ENCODE data around the gene MAGOH.
"Not testable (repeated sequence)": the region's sequence is repeated elsewhere in the genome, so short reads cannot be mapped to it uniquely, and the experiment has no call there.

The MAGOH gene

GRCh38 chr1:53238197-53239155 lies at the start of gene MAGOH:
Gene MAGOH, minus strand, starts transcription at chr1:53238518. Its CDS starts 70 bp downstream, at chr1:53238448.
- DNase-seq, result peak; percentile 96

DNA sequence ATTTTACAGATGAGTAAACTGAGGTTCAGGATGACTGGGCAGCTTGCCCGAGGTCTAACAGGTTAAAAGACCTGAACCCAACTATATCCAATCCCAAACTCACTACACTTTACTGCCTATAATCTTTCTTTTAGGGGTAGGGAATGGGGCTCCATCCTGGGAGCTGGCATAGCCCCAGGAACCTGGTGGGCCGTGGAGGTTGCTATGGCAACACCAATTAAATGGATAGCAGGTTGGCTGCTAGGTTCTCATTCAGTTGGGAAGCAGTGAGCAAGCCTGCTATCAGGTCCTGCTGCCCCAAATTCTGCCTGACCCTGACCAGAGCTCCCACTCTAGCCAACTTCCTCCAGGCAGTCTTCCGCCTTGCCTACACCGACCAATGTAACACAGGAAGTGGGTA lies 48.6 kb upstream of the MAGOH start:
- peak; percentile 39 for DNase-seq

GRCh38 chr1:53285969-53286760 lies 47.8 kb upstream of the MAGOH start:
- no peak for DNase-seq

DNA sequence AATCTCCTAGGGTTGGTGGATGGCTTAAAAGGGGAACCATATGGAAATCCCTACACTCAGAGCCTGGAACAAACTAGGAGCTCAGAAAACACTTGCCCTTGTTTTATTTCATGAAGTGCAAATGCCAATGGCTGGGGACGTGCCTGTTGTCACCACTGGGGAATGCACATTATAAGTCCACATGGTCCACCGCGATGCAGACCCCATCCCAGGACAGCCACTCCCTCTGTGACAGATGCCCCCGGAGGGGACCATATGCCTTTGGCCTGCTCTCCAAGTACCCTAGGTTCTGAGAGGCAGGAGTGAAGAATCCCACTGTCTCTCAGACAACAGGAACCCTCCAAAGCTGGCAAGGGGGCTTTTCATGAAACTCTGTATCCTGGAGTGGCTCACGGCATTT lies 47.2 kb upstream of the MAGOH start:
- no peak for DNase-seq

DNA sequence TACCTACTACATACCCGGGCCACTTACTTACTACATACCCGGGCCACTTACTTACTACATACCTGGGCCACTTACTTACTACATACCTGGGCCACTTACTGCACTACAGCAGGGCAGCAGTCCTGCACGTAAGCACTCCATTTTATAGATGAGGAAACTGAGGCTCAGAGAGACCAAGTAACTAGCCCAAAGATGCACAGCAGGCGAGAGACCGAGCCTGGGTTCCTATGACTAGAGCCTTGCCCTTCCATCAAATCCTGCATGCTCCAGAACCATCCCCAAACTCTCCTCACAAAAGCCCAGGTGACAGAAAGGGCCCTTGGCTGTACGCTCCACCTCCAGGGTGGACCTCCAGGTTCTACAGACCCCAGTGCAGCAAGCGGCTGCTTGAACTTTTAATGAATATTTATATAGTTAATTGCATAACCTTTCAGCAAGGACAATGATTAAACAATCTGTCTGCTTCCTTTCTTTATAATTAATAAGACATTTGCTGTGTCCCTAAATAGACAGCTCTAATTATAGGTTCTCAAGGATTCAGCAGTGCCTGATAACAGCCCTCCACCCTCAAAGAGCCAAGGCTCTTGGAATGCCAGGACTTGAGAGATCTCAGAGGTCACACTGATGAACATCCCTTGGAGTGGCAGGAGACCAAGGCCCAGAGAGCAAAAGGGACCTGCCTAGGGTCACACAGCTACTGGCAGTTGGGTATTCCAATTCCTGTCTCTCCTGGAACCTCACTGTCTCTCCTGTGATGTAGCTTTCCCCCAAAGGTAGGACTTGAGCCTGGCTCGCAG lies 46.1 kb upstream of the MAGOH start:
- DNase-seq, result no peak

GRCh38 chr1:53283156-53283555 lies 44.8 kb upstream of the MAGOH start:
- DNase-seq, result not testable (repeated sequence)

GRCh38 chr1:53281133-53281532 lies 42.8 kb upstream of the MAGOH start:
- no peak for DNase-seq

DNA sequence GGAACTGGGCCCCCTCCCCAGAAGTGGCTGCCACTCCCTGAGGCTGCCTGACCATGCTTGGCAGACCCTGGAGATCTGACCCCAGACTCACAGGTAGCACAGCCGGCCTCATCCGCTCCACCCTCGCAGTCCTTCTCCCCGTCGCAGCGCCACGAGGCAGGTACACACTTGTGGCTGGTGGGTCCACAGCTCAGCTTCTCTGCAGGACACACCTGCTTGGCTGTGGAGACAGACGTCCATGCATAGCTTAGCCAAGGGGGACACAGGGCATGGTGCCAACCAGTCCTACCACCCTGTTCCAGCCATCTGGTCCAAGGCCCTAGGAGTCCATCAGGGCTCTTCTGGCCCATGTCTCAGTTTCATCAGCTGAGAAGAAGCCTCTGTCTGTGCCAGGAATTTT lies 42.2 kb upstream of the MAGOH start:
- DNase-seq, result no peak

- no peak for DNase-seq
These were observed 41.2 kb upstream of the MAGOH start for GRCh38 chr1:53279296-53280200.

DNA sequence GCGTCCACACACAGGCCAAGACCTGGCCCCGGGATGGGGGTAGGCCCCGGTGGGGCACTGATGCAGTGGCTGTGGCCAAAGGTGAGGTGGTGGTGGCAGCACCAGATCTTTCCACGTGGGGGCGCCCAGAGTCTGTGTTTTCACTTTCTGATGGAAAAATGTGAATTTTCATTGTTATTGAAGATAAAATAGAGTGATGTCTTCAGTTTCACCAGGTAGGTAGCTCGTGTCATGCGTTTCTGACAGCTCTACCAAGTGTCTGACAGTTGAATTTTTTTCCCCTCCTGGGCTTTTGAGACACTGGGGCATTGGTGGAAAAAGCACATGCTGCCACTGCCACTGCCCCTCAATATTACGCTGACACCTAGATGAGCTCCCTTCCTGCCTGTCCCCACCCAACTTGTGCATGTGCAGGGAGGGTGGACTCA lies 40.0 kb upstream of the MAGOH start:
- peak; percentile 62 for DNase-seq

- no peak for DNase-seq
These were observed 39.0 kb upstream of the MAGOH start for GRCh38 chr1:53277326-53277725.

DNA sequence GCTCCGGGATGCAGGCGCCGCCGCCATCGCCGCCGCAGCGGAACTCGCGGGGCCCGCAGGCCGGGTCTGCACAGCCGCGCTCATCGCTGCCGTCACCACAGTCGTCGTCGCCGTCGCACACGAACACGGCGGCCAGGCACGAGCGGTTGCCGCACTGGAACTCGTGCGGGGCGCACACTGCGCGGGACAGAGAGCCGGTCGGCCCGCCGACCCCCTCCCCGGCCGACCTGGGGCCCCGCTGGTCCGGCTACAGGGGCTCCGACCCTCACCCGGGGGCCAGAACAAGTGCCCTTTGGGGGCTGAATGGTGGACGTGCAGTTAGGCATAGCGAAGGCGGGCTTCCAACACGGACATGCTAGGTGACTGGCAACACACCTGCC lies 38.6 kb upstream of the MAGOH start:
- DNase-seq, result no peak

GRCh38 chr1:53276153-53276901 lies 38.0 kb upstream of the MAGOH start:
- no peak for DNase-seq

DNA sequence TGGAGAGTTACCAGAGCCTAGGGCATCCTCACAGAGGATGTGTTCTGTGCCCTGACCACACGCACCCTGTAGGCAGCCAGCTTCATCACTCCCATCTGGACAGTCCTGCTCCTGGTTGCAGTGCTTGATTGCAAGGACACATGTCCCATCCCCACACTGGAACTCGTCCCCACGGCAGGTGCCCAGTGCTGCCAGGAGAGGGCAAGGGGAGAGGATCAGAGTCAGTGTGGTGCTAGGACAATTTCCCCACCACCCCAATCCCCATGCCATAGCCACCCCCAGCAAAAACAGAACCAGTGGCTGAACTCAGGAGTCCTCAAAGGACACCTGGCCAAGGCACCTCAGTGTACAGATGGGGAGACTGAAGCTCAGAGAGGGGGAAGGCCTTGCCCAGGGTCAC lies 37.2 kb upstream of the MAGOH start:
- no peak for DNase-seq

DNA sequence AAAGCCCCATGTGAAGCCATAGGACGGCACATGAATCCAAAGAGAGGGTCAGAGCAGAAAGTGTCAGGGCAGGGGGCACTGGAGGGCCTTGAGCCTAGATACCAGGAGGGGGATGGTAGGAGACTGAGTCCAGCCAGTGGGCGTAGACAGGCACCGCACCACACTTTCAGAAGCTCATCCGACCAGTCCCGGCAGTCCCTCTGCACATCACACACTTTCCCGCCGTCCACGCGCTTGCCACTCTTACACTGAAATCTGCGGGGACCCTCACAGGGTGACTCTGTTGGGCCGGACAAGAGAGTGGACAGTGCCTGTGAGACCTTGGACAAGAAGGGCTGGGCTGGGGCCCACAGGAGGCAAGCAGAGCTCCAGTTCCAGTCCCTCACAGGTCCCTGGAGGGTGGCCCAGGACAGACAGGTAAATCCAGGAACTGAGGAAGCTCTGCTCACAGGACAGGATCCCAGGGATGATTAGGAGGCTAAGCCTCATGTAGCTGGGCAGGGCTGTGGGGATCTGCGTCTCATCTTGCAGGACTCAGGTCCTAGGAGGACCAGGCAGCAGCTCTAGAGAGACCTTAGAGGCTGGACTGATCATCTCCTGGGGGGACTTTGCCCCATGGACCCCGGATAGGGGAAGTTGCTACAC lies 36.3 kb upstream of the MAGOH start:
- no peak for DNase-seq

GRCh38 chr1:53274026-53274425 lies 35.7 kb upstream of the MAGOH start:
- no peak for DNase-seq

GRCh38 chr1:53273526-53273925 lies 35.2 kb upstream of the MAGOH start:
- no peak for DNase-seq

DNA sequence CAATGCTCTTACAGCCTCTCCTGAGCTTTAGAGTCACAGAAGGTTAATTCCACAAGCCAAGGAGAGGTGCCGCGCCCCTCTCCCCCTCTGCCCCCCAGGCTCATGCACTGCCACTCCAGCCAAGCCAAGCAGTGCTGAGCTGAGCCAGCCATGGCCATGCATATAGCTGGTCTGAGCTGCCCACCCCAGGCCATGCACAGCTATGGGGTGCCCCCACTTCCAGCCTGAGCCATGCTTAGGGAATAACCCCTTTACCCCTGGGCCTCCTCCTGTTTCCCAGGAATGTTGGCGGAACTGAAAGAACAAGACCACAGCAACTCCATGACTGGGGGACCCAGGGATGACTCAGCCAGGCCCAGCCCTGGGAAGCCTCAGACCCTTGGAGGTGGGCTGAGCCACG lies 34.0 kb upstream of the MAGOH start:
- no peak for DNase-seq

- DNase-seq, result no peak
These were observed 33.2 kb upstream of the MAGOH start for GRCh38 chr1:53271446-53272090.

- DNase-seq, result no peak
These were observed 32.6 kb upstream of the MAGOH start for GRCh38 chr1:53270873-53271272.
